ENCODE data around the gene NEGR1. TPM values are rescaled to one million over a fixed set of nuclear protein-coding genes. Genes with fewer than 3 reads are reported as not detected.

Gene NEGR1
- total RNA-seq, 4 donors from 2014 or later = 34.5 to 58.8 (median 48.5) TPM

DNA sequence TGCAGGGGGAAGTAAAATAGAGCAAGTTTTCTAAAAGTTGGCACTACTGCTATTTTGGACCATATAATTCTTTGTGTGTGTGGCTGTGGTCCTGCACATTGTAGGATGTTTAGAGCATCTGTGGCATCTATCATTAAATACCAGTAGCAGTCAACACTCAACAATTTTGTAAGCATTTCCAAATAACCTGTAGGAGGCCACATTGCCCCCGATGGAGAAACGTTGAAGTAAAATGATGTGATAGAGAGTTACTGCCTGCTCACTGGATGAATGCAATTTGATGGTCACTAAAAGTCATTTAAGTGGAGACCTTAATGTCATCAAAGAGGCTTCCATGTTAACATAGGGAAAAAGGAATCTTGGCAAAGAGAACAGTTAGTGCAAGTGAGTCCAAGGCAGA lies 560.8 kb downstream of the NEGR1 start:
- H3K4me3 ChIP-seq = no peak overlapping the region
- no peaks in the 10 kb centered on the region for H3K9me3 ChIP-seq
- 70% methylated on average over 2 of the region's 2 CpGs for WGBS
- DNase-seq (ENCODE audit: extremely low spot score) = no peak
- H3K36me3 ChIP-seq = no peaks in the 10 kb centered on the region
- no peak for TF ChIP-seq POLR2AphosphoS5 (IDR thresholded peaks at IDR 0.05)
- TF ChIP-seq POLR2A (IDR thresholded peaks at IDR 0.05; ENCODE audit: low read depth) = no peak
- no peak for TF ChIP-seq EP300 (IDR thresholded peaks at IDR 0.05)
- TF ChIP-seq, protein P1, sequence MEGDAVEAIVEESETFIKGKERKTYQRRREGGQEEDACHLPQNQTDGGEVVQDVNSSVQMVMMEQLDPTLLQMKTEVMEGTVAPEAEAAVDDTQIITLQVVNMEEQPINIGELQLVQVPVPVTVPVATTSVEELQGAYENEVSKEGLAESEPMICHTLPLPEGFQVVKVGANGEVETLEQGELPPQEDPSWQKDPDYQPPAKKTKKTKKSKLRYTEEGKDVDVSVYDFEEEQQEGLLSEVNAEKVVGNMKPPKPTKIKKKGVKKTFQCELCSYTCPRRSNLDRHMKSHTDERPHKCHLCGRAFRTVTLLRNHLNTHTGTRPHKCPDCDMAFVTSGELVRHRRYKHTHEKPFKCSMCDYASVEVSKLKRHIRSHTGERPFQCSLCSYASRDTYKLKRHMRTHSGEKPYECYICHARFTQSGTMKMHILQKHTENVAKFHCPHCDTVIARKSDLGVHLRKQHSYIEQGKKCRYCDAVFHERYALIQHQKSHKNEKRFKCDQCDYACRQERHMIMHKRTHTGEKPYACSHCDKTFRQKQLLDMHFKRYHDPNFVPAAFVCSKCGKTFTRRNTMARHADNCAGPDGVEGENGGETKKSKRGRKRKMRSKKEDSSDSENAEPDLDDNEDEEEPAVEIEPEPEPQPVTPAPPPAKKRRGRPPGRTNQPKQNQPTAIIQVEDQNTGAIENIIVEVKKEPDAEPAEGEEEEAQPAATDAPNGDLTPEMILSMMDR (IDR thresholded peaks at IDR 0.05) = no peak
- no peaks in the 10 kb centered on the region for H3K27me3 ChIP-seq
- intact Hi-C loops (cut with DNase I) = no loop called here
- no peaks in the 10 kb centered on the region for H3K4me1 ChIP-seq
- H3K27ac ChIP-seq (replicated peaks in 1 of 4) = no peak overlapping the region

DNA sequence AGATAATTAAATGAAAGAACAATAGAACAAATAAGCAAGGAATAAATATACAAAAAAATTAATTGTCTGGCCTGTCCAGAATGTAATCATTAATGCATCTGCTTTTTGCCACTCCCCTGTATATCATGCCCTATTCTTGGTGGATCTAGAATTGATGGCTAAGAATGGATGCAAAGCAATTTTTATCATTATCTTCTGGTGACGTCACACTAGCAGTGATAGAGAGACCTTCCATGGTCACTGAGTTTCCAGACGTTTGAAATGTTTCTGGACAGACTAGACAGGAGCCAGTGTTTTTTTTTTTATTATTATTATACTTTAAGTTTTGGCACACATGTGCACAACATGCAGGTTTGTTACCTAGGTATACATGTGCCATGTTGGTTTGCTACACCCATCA lies 563.0 kb downstream of the NEGR1 start:
- intact Hi-C loops (cut with DNase I) = no loop called here
- H3K4me3 ChIP-seq = no peak overlapping the region
- H3K4me1 ChIP-seq = no peaks in the 10 kb centered on the region
- no peak overlapping the region for H3K27ac ChIP-seq (replicated peaks in 1 of 4)
- H3K36me3 ChIP-seq = no peaks in the 10 kb centered on the region
- H3K27me3 ChIP-seq = no peaks in the 10 kb centered on the region
- peaks cover 0 to 6% (median 2%) of the 10 kb centered on the region in 4 donors for H3K9me3 ChIP-seq
- DNase-seq (ENCODE audit: extremely low spot score) = no peak
- TF ChIP-seq POLR2AphosphoS5 (IDR thresholded peaks at IDR 0.05) = no peak
- TF ChIP-seq, protein P1 (IDR thresholded peaks at IDR 0.05) = no peak
- no peak for TF ChIP-seq POLR2A (IDR thresholded peaks at IDR 0.05; ENCODE audit: low read depth)
- TF ChIP-seq EP300 (IDR thresholded peaks at IDR 0.05) = no peak
- WGBS = 49% methylated on average over 2 of the region's 2 CpGs

DNA sequence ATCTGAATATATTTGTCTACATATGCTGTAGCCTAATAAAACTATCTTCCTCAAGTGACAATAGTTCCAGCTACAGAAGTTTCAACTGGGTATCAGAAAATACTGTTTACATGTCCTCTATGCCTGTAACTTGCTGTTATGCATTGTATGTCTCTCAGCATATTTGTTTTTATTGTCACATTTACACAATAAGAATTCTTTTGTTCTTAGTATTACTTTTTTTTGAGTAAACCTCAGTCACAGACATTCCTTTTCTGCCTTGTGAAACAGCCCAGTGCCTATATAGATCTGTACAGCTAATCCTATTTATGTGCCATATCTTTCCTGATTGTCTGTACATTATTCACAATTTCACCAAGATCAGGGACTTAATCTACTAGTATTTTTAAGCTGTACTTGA lies 565.2 kb downstream of the NEGR1 start:
- H3K4me1 ChIP-seq = no peaks in the 10 kb centered on the region
- no peaks in the 10 kb centered on the region for H3K27me3 ChIP-seq
- H3K36me3 ChIP-seq = no peaks in the 10 kb centered on the region
- peaks cover 0 to 6% (median 2%) of the 10 kb centered on the region in 4 donors for H3K9me3 ChIP-seq
- DNase-seq (ENCODE audit: extremely low spot score) = no peak
- H3K27ac ChIP-seq (replicated peaks in 1 of 4) = no peak overlapping the region
- no peak overlapping the region for H3K4me3 ChIP-seq
- TF ChIP-seq, protein P1 (IDR thresholded peaks at IDR 0.05) = no peak
- TF ChIP-seq POLR2AphosphoS5 (IDR thresholded peaks at IDR 0.05) (no peak), EP300 (IDR thresholded peaks at IDR 0.05) (no peak), POLR2A (IDR thresholded peaks at IDR 0.05; ENCODE audit: low read depth) (no peak)
- intact Hi-C loops (cut with DNase I) = no loop called here

DNA sequence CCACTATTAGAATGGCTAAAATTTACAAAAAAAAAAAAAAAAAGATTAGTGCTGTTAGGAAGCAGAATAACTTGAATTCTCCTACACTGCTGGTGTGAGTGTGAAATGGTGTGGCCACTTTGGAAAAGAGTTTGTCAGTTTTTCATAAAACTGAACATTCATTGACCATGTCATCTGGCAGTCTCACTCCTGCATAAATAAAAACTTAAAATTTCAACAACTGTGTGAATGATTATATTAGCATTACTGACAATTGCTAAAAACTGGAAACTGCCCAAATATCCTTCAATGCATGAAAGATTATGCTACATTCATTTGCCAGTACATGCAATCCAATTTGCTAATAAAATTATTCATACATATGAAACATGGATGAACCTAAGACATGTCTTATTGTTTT lies 570.9 kb downstream of the NEGR1 start:
- H3K27me3 ChIP-seq = no peaks in the 10 kb centered on the region
- H3K4me3 ChIP-seq = no peak overlapping the region
- no peaks in the 10 kb centered on the region for H3K36me3 ChIP-seq
- TF ChIP-seq EP300 (IDR thresholded peaks at IDR 0.05) = no peak
- TF ChIP-seq, protein P1 (IDR thresholded peaks at IDR 0.05) = no peak
- TF ChIP-seq POLR2A (IDR thresholded peaks at IDR 0.05; ENCODE audit: low read depth) = no peak
- no peak for TF ChIP-seq POLR2AphosphoS5 (IDR thresholded peaks at IDR 0.05)
- H3K27ac ChIP-seq (replicated peaks in 1 of 4) = no peak overlapping the region
- no peak for DNase-seq (ENCODE audit: extremely low spot score)
- intact Hi-C loops (cut with DNase I) = no loop called here
- H3K4me1 ChIP-seq = no peaks in the 10 kb centered on the region
- peaks cover 0 to 8% (median 5%) of the 10 kb centered on the region in 4 donors for H3K9me3 ChIP-seq

DNA sequence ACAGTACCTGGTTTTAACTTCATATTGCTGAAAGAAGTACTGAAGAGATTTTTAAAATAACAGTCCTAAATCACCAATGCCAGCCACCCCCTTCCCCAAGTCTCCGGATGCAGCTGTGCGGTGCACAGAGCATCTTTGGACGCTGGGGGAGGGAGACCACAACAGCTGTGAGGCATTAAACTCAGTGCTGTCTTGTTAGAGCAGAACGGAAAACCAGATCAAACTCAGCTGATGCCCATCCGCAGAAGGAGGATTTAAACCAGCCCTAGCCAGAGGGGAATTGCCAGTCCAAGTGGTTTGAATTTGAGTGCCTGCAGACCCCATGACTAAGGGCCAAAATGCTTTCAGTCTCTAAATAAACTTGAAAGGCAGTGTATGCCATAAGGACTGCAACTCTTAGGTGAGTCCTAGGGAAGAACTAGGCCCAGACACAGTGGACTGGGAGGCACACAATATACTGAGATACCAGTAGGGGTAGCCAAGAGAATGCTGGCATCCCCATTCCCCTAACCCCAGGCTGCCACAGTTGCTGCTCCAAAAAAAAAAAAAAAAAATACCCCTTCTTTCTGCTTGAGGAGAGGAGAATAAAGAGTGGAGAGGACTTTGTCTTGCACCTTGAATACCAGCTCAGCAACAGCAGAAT lies 576.2 kb downstream of the NEGR1 start:
- intact Hi-C loops (cut with DNase I) = no loop called here
- WGBS = 62% methylated on average over 5 of the region's 5 CpGs
- no peaks in the 10 kb centered on the region for H3K4me1 ChIP-seq
- H3K27ac ChIP-seq (replicated peaks in 1 of 4) = no peak overlapping the region
- no peak for DNase-seq (ENCODE audit: extremely low spot score)
- H3K4me3 ChIP-seq = no peak overlapping the region
- no peaks in the 10 kb centered on the region for H3K27me3 ChIP-seq
- peaks cover 0 to 8% (median 4%) of the 10 kb centered on the region in 4 donors for H3K9me3 ChIP-seq
- no peak for TF ChIP-seq POLR2A (IDR thresholded peaks at IDR 0.05; ENCODE audit: low read depth)
- TF ChIP-seq EP300 (IDR thresholded peaks at IDR 0.05) = no peak
- TF ChIP-seq, protein P1 (IDR thresholded peaks at IDR 0.05) = no peak
- no peak for TF ChIP-seq POLR2AphosphoS5 (IDR thresholded peaks at IDR 0.05)
- H3K36me3 ChIP-seq = no peaks in the 10 kb centered on the region
